ENCODE results near the gene ARHGEF7.
"Not testable (repeated sequence)": the region's sequence is repeated elsewhere in the genome, so short reads cannot be mapped to it uniquely, and the experiment has no call there.

Gene ARHGEF7

GRCh38 chr13:111248822-111249221 lies 133.7 kb downstream of the ARHGEF7 start:
- no peak for DNase-seq (ENCODE audit: extremely low read depth in 1 of 2, low read depth in 1 of 2)

GRCh38 chr13:111249637-111250360 lies 134.7 kb downstream of the ARHGEF7 start:
- DNase-seq (ENCODE audit: extremely low read depth in 1 of 2, low read depth in 1 of 2), result no peak

GRCh38 chr13:111251646-111252445 lies 136.7 kb downstream of the ARHGEF7 start:
- DNase-seq (ENCODE audit: extremely low read depth in 1 of 2, low read depth in 1 of 2), result no peak

- no peak for DNase-seq (ENCODE audit: extremely low read depth in 1 of 2, low read depth in 1 of 2)
These were observed 137.6 kb downstream of the ARHGEF7 start for GRCh38 chr13:111252446-111253364.

- DNase-seq (ENCODE audit: extremely low read depth in 1 of 2, low read depth in 1 of 2), result no peak
These were observed 138.3 kb downstream of the ARHGEF7 start for GRCh38 chr13:111253365-111253872.

- DNase-seq (ENCODE audit: extremely low read depth in 1 of 2, low read depth in 1 of 2), result no peak
These were observed 140.2 kb downstream of the ARHGEF7 start for GRCh38 chr13:111255228-111255790.

- no peak for DNase-seq (ENCODE audit: extremely low read depth in 1 of 2, low read depth in 1 of 2)
These were observed 141.3 kb downstream of the ARHGEF7 start for GRCh38 chr13:111256458-111256857.

- no peak for DNase-seq (ENCODE audit: extremely low read depth in 1 of 2, low read depth in 1 of 2)
These were observed 141.8 kb downstream of the ARHGEF7 start for GRCh38 chr13:111256946-111257345.

- DNase-seq (ENCODE audit: extremely low read depth in 1 of 2, low read depth in 1 of 2), result not testable (repeated sequence)
These were observed 142.8 kb downstream of the ARHGEF7 start for GRCh38 chr13:111257899-111258298.

- DNase-seq (ENCODE audit: extremely low read depth in 1 of 2, low read depth in 1 of 2), result no peak
These were observed 143.5 kb downstream of the ARHGEF7 start for GRCh38 chr13:111258637-111259036.

GRCh38 chr13:111259058-111259457 lies 143.9 kb downstream of the ARHGEF7 start:
- DNase-seq (ENCODE audit: extremely low read depth in 1 of 2, low read depth in 1 of 2), result no peak

GRCh38 chr13:111261326-111261725 lies 146.2 kb downstream of the ARHGEF7 start:
- DNase-seq (ENCODE audit: extremely low read depth in 1 of 2, low read depth in 1 of 2), result no peak

- DNase-seq (ENCODE audit: extremely low read depth in 1 of 2, low read depth in 1 of 2), result no peak
These were observed 147.2 kb downstream of the ARHGEF7 start for GRCh38 chr13:111262281-111262680.

GRCh38 chr13:111262715-111263114 lies 147.6 kb downstream of the ARHGEF7 start:
- DNase-seq (ENCODE audit: extremely low read depth in 1 of 2, low read depth in 1 of 2), result no peak

GRCh38 chr13:111263566-111263965 lies 148.5 kb downstream of the ARHGEF7 start:
- DNase-seq (ENCODE audit: extremely low read depth in 1 of 2, low read depth in 1 of 2), result no peak

- no peak for DNase-seq (ENCODE audit: extremely low read depth in 1 of 2, low read depth in 1 of 2)
These were observed 150.0 kb downstream of the ARHGEF7 start for GRCh38 chr13:111265006-111265700.

- no peak for DNase-seq (ENCODE audit: extremely low read depth in 1 of 2, low read depth in 1 of 2)
These were observed 150.6 kb downstream of the ARHGEF7 start for GRCh38 chr13:111265701-111266035.

- no peak for DNase-seq (ENCODE audit: extremely low read depth in 1 of 2, low read depth in 1 of 2)
These were observed 152.1 kb downstream of the ARHGEF7 start for GRCh38 chr13:111267205-111267604.

- no peak for DNase-seq (ENCODE audit: extremely low read depth in 1 of 2, low read depth in 1 of 2)
These were observed 152.7 kb downstream of the ARHGEF7 start for GRCh38 chr13:111267784-111268183.

- DNase-seq (ENCODE audit: extremely low read depth in 1 of 2, low read depth in 1 of 2), result no peak
These were observed 154.4 kb downstream of the ARHGEF7 start for GRCh38 chr13:111269508-111269907.

Measured in stimulated activated CD8-positive, alpha-beta memory T cell treated with anti-CD3 and anti-CD28 coated beads, Interleukin-7, amount 100 ng/mL, for 48 hours (primary cell).